Astrocyte (in vitro differentiated cells and primary cell): ENCODE data around the gene CPA4.

ENCODE experiments used
- CTCF ChIP-seq: IDR thresholded peaks from 2 replicates; pipeline ENCODE4 v1.5.1; 2011; ENCODE audit warnings: low read depth, mild to moderate bottlenecking, inconsistent platforms, low read length, moderate library complexity; ENCODE audit not compliant: insufficient read depth
- EZH2 ChIP-seq: IDR thresholded peaks from 2 replicates; pipeline ENCODE4 v1.6.1; 2012; ENCODE audit warnings: mild to moderate bottlenecking, low read length, inconsistent platforms; ENCODE audit not compliant: insufficient read depth

GRCh38 chr7:130289478-130289877 lies 3.5 kb upstream of the CPA4 start:
- no peak for TF ChIP-seq CTCF
- no peak for TF ChIP-seq EZH2
